GM23338 (cell line): Measurements from ENCODE around the gene N4BP2. TPM values are rescaled to one million over a fixed set of nuclear protein-coding genes. Genes with fewer than 3 reads are reported as not detected.

ENCODE experiments used
- ATAC-seq: fragments of 200-7000 bp; cut with Tn5 transposase; 3 replicates; pipeline ENCODE4 v1.9.1; 2020
- DNase-seq: peaks from one replicate; pipeline ENCODE4 v3.0.0-alpha.2; 2015; ENCODE audit warnings: low spot score
- H2AFZ ChIP-seq: fragments of 200-600 bp; sonication (generic); 2 replicates; pipeline ENCODE4 v1.8.0; 2016; ENCODE audit warnings: antibody characterized with exemption, mild to moderate bottlenecking, moderate library complexity
- H3F3A ChIP-seq: fragments of 200-600 bp; sonication (generic); replicated peaks from 2 replicates; pipeline ENCODE4 v1.8.0; 2017; ENCODE audit warnings: antibody characterized with exemption, mixed run types, low read depth
- H3K27ac ChIP-seq: fragments of 200-600 bp; sonication (generic); 2 replicates; pipeline ENCODE4 v1.6.1; 2016; ENCODE audit warnings: low read depth
- H3K27me3 ChIP-seq: fragments of 200-600 bp; sonication (generic); 2 replicates; pipeline ENCODE4 v1.8.0; 2016; ENCODE audit warnings: mild to moderate bottlenecking, mixed run types, moderate library complexity; ENCODE audit not compliant: insufficient read depth
- H3K36me3 ChIP-seq: fragments of 200-600 bp; sonication (generic); 2 replicates; pipeline ENCODE4 v1.8.0; 2016; ENCODE audit warnings: mild to moderate bottlenecking; ENCODE audit not compliant: insufficient read depth
- H3K4me1 ChIP-seq: fragments of 200-600 bp; sonication (generic); 2 replicates; pipeline ENCODE4 v1.8.0; 2016; ENCODE audit warnings: mild to moderate bottlenecking, moderate library complexity; ENCODE audit not compliant: insufficient read depth
- H3K4me2 ChIP-seq: fragments of 200-600 bp; sonication (generic); 2 replicates; pipeline ENCODE4 v1.7.1; 2017; ENCODE audit warnings: mixed run types
- H3K4me3 ChIP-seq: fragments of 200-600 bp; sonication (generic); 2 replicates; pipeline ENCODE4 v1.6.1; 2016; ENCODE audit warnings: mixed run types
- H3K79me2 ChIP-seq: fragments of 200-600 bp; sonication (generic); replicated peaks from 2 replicates; pipeline ENCODE4 v1.8.0; 2017; ENCODE audit warnings: mild to moderate bottlenecking; ENCODE audit not compliant: insufficient read depth
- H3K9me2 ChIP-seq: fragments of 200-600 bp; sonication (generic); 2 replicates; pipeline ENCODE4 v1.8.0; 2017; ENCODE audit not compliant: insufficient read depth
- H4K20me1 ChIP-seq: fragments of 200-600 bp; sonication (generic); replicated peaks from 2 replicates; pipeline ENCODE4 v1.8.0; 2017; ENCODE audit warnings: mild to moderate bottlenecking; ENCODE audit not compliant: insufficient read depth
- H3K27ac Mint-ChIP-seq: 2 replicates; pipeline ENCODE4 v1.8.0; 2020; ENCODE audit warnings: inconsistent platforms, mild to moderate bottlenecking, moderate library complexity, mixed read lengths
- H3K27me3 Mint-ChIP-seq: 3 replicates; pipeline ENCODE4 v1.8.0; 2022; ENCODE audit warnings: low read depth, mild to moderate bottlenecking, moderate library complexity, mixed read lengths, inconsistent platforms; ENCODE audit not compliant: insufficient read depth, poor library complexity
- H3K36me3 Mint-ChIP-seq: 3 replicates; pipeline ENCODE4 v1.8.0; 2021; ENCODE audit warnings: low read depth, mild to moderate bottlenecking, inconsistent platforms, moderate library complexity, mixed read lengths
- H3K4me1 Mint-ChIP-seq: 3 replicates; pipeline ENCODE4 v1.8.0; 2020; ENCODE audit warnings: mild to moderate bottlenecking, inconsistent platforms, mixed read lengths
- H3K4me3 Mint-ChIP-seq: 3 replicates; pipeline ENCODE4 v1.8.0; 2021; ENCODE audit warnings: moderate library complexity, mild to moderate bottlenecking, inconsistent platforms, mixed read lengths
- H3K9me3 Mint-ChIP-seq: 3 replicates; pipeline ENCODE4 v1.8.0; 2020; ENCODE audit warnings: moderate library complexity, mild to moderate bottlenecking, inconsistent platforms, mixed read lengths
- CREB1 ChIP-seq: fragments of 250-450 bp; sonication (Bioruptor Pico); IDR thresholded peaks from 2 replicates; pipeline ENCODE4 v1.5.0; 2020; ENCODE audit warnings: low read depth, mild to moderate bottlenecking, moderate library complexity
- CTCF ChIP-seq, 2 experiments: fragments of 200-600 bp in 1 of 2; sonication (generic) in 1 of 2; conservative IDR thresholded peaks; 2 replicates each; pipeline versions ENCODE4 v1.5.1 to v1.6.1; 2016 to 2017; ENCODE audit warnings: antibody characterized with exemption in 2 of 2, low read depth in 2 of 2, mild to moderate bottlenecking in 2 of 2, moderate library complexity in 1 of 2
- ETS1 ChIP-seq: IDR thresholded peaks from 2 replicates; pipeline ENCODE4 v1.6.1; 2016; ENCODE audit warnings: antibody characterized with exemption
- EZH2 ChIP-seq: fragments of 200-600 bp; sonication (generic); IDR thresholded peaks from one replicate; pipeline ENCODE4 v1.8.0; 2017; ENCODE audit warnings: antibody characterized with exemption, mild to moderate bottlenecking, low read depth; ENCODE audit not compliant: unreplicated experiment
- EZH2phosphoT487 ChIP-seq: fragments of 200-600 bp; sonication (generic); IDR thresholded peaks from one replicate; pipeline ENCODE4 v1.8.1; 2018; ENCODE audit warnings: antibody characterized with exemption; ENCODE audit not compliant: unreplicated experiment
- NANOG ChIP-seq: IDR thresholded peaks from 2 replicates; pipeline ENCODE4 v1.6.1; 2016; ENCODE audit warnings: antibody characterized with exemption, borderline replicate concordance
- POLR2AphosphoS5 ChIP-seq: IDR thresholded peaks from 2 replicates; pipeline ENCODE4 v1.6.1; 2016; ENCODE audit warnings: antibody characterized with exemption, low read depth
- REST ChIP-seq: IDR thresholded peaks from one replicate; pipeline ENCODE4 v1.6.1; 2018; ENCODE audit warnings: antibody characterized with exemption; ENCODE audit not compliant: unreplicated experiment
- STAT1 ChIP-seq: IDR thresholded peaks from one replicate; pipeline ENCODE4 v1.6.1; 2016; ENCODE audit warnings: antibody characterized with exemption; ENCODE audit not compliant: unreplicated experiment
- ZNF114 ChIP-seq: fragments of 250-450 bp; sonication (Bioruptor Pico); IDR thresholded peaks from 2 replicates; pipeline ENCODE4 v1.5.0; 2020; ENCODE audit warnings: mild to moderate bottlenecking, moderate library complexity
- ZNF331 ChIP-seq: fragments of 250-450 bp; sonication (Bioruptor Pico); IDR thresholded peaks from 2 replicates; pipeline ENCODE4 v1.5.0; 2020; ENCODE audit warnings: low read depth, mild to moderate bottlenecking, moderate library complexity
- polyA plus RNA-seq: library from polyadenylated mRNA; unstranded; fragments of >200 nt; fragmentation: Nextera tagmentation; extraction: Ambion mirVana; gene quantifications from 2 replicates; pipeline ENCODE4 v1.2.1, GENCODE V29; 2016
- total RNA-seq: library from RNA; depleted of rRNA; stranded (reverse); fragments of >200 nt; shearing (Covaris generic); gene quantifications from 2 replicates; pipeline ENCODE4 v1.2.3, GENCODE V29; 2014

The N4BP2 gene
- total and polyA plus RNA-seq, 2 experiments from 2014 or later = 25.6 to 46.3 TPM

- H3K4me3 Mint-ChIP-seq = no peak overlapping the region
- ATAC-seq = no peak
- no peak overlapping the region for H2AFZ ChIP-seq
- no peaks in the 10 kb centered on the region for H4K20me1 ChIP-seq
- H3K27ac Mint-ChIP-seq = no peak overlapping the region
- H3K9me3 Mint-ChIP-seq = no peaks in the 10 kb centered on the region
- H3K27me3 Mint-ChIP-seq = peaks cover 2% of the 10 kb centered on the region
- no peak for TF ChIP-seq EZH2
- TF ChIP-seq ETS1 = no peak
- no peak for TF ChIP-seq STAT1
- no peak for TF ChIP-seq NANOG
- TF ChIP-seq POLR2AphosphoS5 = no peak
- no peak for TF ChIP-seq ZNF114
- TF ChIP-seq EZH2phosphoT487 = no peak
- H3K27me3 ChIP-seq = no peaks in the 10 kb centered on the region
- H3K27ac ChIP-seq = no peak overlapping the region
- no peak for DNase-seq
- no peaks in the 10 kb centered on the region for H3K9me2 ChIP-seq
- no peaks in the 10 kb centered on the region for H3K79me2 ChIP-seq
- no peak overlapping the region for H3K4me2 ChIP-seq
- H3K36me3 ChIP-seq = no peaks in the 10 kb centered on the region
- H3K4me3 ChIP-seq = no peak overlapping the region
- H3K4me1 ChIP-seq = peaks cover 34% of the 10 kb centered on the region
- H3K4me1 Mint-ChIP-seq = peaks cover 49% of the 10 kb centered on the region
- no peaks in the 10 kb centered on the region for H3K36me3 Mint-ChIP-seq
- H3F3A ChIP-seq = no peaks in the 10 kb centered on the region
Observed at GRCh38 chr4:40201898-40202297, 145.2 kb downstream of the N4BP2 start.

GRCh38 chr4:40202474-40202873, 145.8 kb downstream of the N4BP2 start:
- Histone ChIP-seq H3K4me1 (peaks cover 30% of the 10 kb centered on the region), H3K36me3 (no peaks in the 10 kb centered on the region), H3K79me2 (no peaks in the 10 kb centered on the region), H2AFZ (peak overlapping the region; percentile 65; the same call in 1 of the 2 replicates), H3F3A (no peaks in the 10 kb centered on the region), H4K20me1 (no peaks in the 10 kb centered on the region), H3K4me3 (no peak overlapping the region), H3K4me2 (no peak overlapping the region), H3K9me2 (no peaks in the 10 kb centered on the region), H3K27me3 (no peaks in the 10 kb centered on the region), H3K27ac (no peak overlapping the region)
- no peaks in the 10 kb centered on the region for H3K9me3 Mint-ChIP-seq
- DNase-seq (no peak), ATAC-seq (no peak)
- no peak for TF ChIP-seq EZH2phosphoT487
- no peak for TF ChIP-seq CTCF (conservative IDR thresholded peaks at IDR 0.05; ENCODE audit: low read depth in 2 of 2)
- no peak for TF ChIP-seq EZH2
- TF ChIP-seq ZNF331 (CRISPR knock-in tag) = no peak
- no peak for TF ChIP-seq REST
- no peak for TF ChIP-seq POLR2AphosphoS5
- no peak for TF ChIP-seq CREB1 (CRISPR knock-in tag)
- no peak overlapping the region for H3K4me3 Mint-ChIP-seq
- H3K36me3 Mint-ChIP-seq = no peaks in the 10 kb centered on the region
- H3K27ac Mint-ChIP-seq = no peak overlapping the region
- peaks cover 2% of the 10 kb centered on the region for H3K27me3 Mint-ChIP-seq
- H3K4me1 Mint-ChIP-seq = peaks cover 43% of the 10 kb centered on the region
